GM18505 (cell line): ENCODE measurements around the gene KLHL36.
A peak's percentile ranks its signal among the peaks of the same experiment; 100 is the strongest.

Experiments
- ATAC-seq: cut with Tn5 transposase; IDR thresholded peaks from one replicate; pipeline ENCODE4 v1.9.1; 2021; ENCODE audit not compliant: unreplicated experiment
- POLR2A ChIP-seq: IDR thresholded peaks from 4 replicates; pipeline ENCODE4 v1.6.1; 2011; ENCODE audit warnings: borderline replicate concordance; ENCODE audit not compliant: insufficient read depth, insufficient read length; ENCODE audit errors: extremely low read depth

KLHL36 gene

GRCh38 chr16:84641643-84642358 lies 6.5 kb upstream of the KLHL36 start:
- no peak for TF ChIP-seq POLR2A
- ATAC-seq: no peak

- ATAC-seq: no peak
- TF ChIP-seq POLR2A: no peak
Measured at GRCh38 chr16:84643180-84643583, 5.1 kb upstream of the KLHL36 start.

- no peak for ATAC-seq
- TF ChIP-seq POLR2A: no peak
Measured at GRCh38 chr16:84643674-84644073, 4.6 kb upstream of the KLHL36 start.

- no peak for TF ChIP-seq POLR2A
- peak; percentile 61 for ATAC-seq
Measured at GRCh38 chr16:84648595-84649510, 542 bp downstream of the KLHL36 start.

- TF ChIP-seq POLR2A: no peak
- no peak for ATAC-seq
Measured at GRCh38 chr16:84649511-84649861, 1.2 kb downstream of the KLHL36 start.

GRCh38 chr16:84650062-84650991 lies 2.0 kb downstream of the KLHL36 start:
- ATAC-seq: no peak
- peak; percentile 17 for TF ChIP-seq POLR2A

GRCh38 chr16:84652566-84652965 lies 4.3 kb downstream of the KLHL36 start:
- ATAC-seq: no peak
- TF ChIP-seq POLR2A: no peak

GRCh38 chr16:84654238-84654637 lies 5.9 kb downstream of the KLHL36 start:
- no peak for ATAC-seq
- TF ChIP-seq POLR2A: no peak

GRCh38 chr16:84654998-84655397 lies 6.7 kb downstream of the KLHL36 start:
- ATAC-seq: no peak

GRCh38 chr16:84656649-84657048 lies 8.3 kb downstream of the KLHL36 start:
- ATAC-seq: no peak
- TF ChIP-seq POLR2A: no peak

More at GRCh38 chr16:84654998-84655397, 6.7 kb downstream of the KLHL36 start:
- no peak for TF ChIP-seq POLR2A

GRCh38 chr16:84657229-84657837 lies 9.0 kb downstream of the KLHL36 start:
- ATAC-seq: no peak
- TF ChIP-seq POLR2A: no peak

- TF ChIP-seq POLR2A: no peak
- no peak for ATAC-seq
Measured at GRCh38 chr16:84658690-84659089, 10.4 kb downstream of the KLHL36 start.
